Umbilical cord (tissue), 2 donors: ENCODE results near the gene MYRIP. TPM values are rescaled to one million over a fixed set of nuclear protein-coding genes. Genes with fewer than 3 reads are reported as not detected.
A peak's percentile ranks its signal among the peaks of the same experiment; 100 is the strongest.
"Not testable (repeated sequence)": the region's sequence is repeated elsewhere in the genome, so short reads cannot be mapped to it uniquely, and the experiment has no call there.

Source experiments
- DNase-seq: peaks from one replicate; pipeline ENCODE4 v3.0.0-alpha.2; 2015; ENCODE audit warnings: low spot score
- total RNA-seq: library from RNA; depleted of rRNA; stranded (reverse); fragments of >200 nt; gene quantifications from one replicate; pipeline ENCODE4 v1.2.3, GENCODE V29; 2014; ENCODE audit warnings: low replicate concordance; ENCODE audit not compliant: insufficient read depth

The MYRIP gene
- total RNA-seq, 1 donor from 2014 or later, result 1.2 TPM

GRCh38 chr3:40025892-40026291, 216.5 kb downstream of the MYRIP start:
- DNase-seq, result not testable (repeated sequence)

- no peak for DNase-seq
Measured at GRCh38 chr3:40035177-40035576, 225.8 kb downstream of the MYRIP start.

GRCh38 chr3:40037582-40037981, 228.2 kb downstream of the MYRIP start:
- DNase-seq, result no peak

- peak; percentile 6 for DNase-seq
Measured at GRCh38 chr3:40042752-40043443, 233.5 kb downstream of the MYRIP start.

GRCh38 chr3:40043444-40043755, 234.0 kb downstream of the MYRIP start:
- DNase-seq, result peak; percentile 12

- no peak for DNase-seq
Measured at GRCh38 chr3:40044487-40044886, 235.1 kb downstream of the MYRIP start.

GRCh38 chr3:40045051-40045450, 235.6 kb downstream of the MYRIP start:
- DNase-seq, result no peak

- DNase-seq, result no peak
Measured at GRCh38 chr3:40046149-40046548, 236.7 kb downstream of the MYRIP start.

- no peak for DNase-seq
Measured at GRCh38 chr3:40047406-40047805, 238.0 kb downstream of the MYRIP start.

GRCh38 chr3:40053663-40054062, 244.3 kb downstream of the MYRIP start:
- no peak for DNase-seq

- peak; percentile 15 for DNase-seq
Measured at GRCh38 chr3:40054568-40055222, 245.3 kb downstream of the MYRIP start.

- no peak for DNase-seq
Measured at GRCh38 chr3:40055361-40055760, 246.0 kb downstream of the MYRIP start.

- no peak for DNase-seq
Measured at GRCh38 chr3:40055956-40056355, 246.5 kb downstream of the MYRIP start.

GRCh38 chr3:40057077-40057476, 247.7 kb downstream of the MYRIP start:
- peak; percentile 35 for DNase-seq

- DNase-seq, result no peak
Measured at GRCh38 chr3:40057786-40058185, 248.4 kb downstream of the MYRIP start.

GRCh38 chr3:40068636-40069035, 259.2 kb downstream of the MYRIP start:
- DNase-seq, result peak; percentile 48

- no peak for DNase-seq
Measured at GRCh38 chr3:40070816-40071215, 261.4 kb downstream of the MYRIP start.

GRCh38 chr3:40071683-40072238, 262.4 kb downstream of the MYRIP start:
- DNase-seq, result no peak

GRCh38 chr3:40073310-40074007, 264.1 kb downstream of the MYRIP start:
- peak; percentile 49 for DNase-seq

- not testable (repeated sequence) for DNase-seq
Measured at GRCh38 chr3:40077139-40077538, 267.7 kb downstream of the MYRIP start.

GRCh38 chr3:40077828-40078492, 268.6 kb downstream of the MYRIP start:
- DNase-seq, result not testable (repeated sequence)

- DNase-seq, result no peak
Measured at GRCh38 chr3:40078590-40078989, 269.2 kb downstream of the MYRIP start.
